GM18861 (cell line): ENCODE data around the gene C1QB.

Experiments used
- ATAC-seq: cut with Tn5 transposase; IDR thresholded peaks from one replicate; pipeline ENCODE4 v1.9.1; 2021; ENCODE audit not compliant: unreplicated experiment

The C1QB gene, protein sequence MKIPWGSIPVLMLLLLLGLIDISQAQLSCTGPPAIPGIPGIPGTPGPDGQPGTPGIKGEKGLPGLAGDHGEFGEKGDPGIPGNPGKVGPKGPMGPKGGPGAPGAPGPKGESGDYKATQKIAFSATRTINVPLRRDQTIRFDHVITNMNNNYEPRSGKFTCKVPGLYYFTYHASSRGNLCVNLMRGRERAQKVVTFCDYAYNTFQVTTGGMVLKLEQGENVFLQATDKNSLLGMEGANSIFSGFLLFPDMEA

DNA sequence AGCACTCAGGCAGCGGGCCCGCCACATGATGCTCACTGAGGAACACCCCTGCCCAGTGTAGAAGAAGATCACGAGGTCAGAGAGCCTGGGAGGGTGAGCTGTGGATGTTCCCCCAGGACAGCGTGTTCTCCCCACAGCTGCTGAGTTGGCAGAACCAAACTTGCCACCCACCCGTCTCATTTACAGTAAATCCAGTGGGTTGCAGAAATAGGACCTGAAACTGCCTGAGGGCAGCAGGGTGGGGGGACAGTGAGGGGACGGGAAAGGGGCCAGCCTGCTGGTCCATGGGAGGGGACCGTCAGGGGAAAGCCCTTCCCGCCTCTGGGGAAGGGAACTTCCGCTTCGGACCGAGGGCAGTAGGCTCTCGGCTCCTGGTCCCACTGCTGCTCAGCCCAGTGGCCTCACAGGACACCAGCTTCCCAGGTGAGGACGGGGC, at the start of gene C1QB:
Gene C1QB (plus strand): TSS at position 356 of the 436 bp plus-strand sequence. CDS start 6,227 bp downstream, outside the sequence.
- ATAC-seq: no peak

DNA sequence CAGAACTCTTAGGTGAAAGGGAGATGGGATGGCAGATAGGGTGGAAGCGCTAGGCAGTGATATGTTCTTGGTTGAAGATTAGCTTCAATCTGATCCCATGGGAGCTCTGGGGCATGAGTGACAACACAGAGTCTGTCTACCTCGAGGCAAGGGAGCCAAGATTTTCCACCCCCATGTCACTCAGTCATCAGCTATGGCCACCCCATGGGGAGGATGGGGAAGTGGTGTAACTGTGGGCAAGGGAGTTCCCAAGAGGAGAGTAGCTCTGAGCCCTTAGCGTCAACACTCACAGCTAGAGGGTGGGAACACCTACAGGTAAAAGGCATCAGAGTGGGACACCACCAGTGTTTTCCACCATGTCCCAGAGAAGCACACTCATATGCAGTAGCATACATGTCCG, 46.9 kb upstream of the C1QB start:
- no peak for ATAC-seq

DNA sequence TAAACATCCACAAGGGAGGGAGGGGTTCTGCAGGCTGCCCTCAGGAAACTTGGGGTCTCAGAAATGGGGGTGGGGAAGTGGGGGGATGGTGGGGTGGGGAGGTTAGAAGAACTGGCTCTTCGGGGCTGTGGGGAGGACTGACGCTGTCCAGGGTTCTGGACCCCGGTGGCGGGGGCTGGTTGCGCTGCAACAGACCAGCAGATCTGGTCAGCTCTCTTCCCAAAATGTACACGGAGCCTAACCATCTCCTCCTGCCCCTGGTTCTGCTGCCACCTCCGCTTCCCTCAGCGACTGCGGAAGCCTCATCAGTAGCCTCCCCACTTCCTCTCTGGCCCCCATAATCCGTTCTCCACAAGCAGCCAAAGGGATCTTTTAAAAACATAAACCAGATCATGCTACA, 45.9 kb upstream of the C1QB start:
- no peak for ATAC-seq

DNA sequence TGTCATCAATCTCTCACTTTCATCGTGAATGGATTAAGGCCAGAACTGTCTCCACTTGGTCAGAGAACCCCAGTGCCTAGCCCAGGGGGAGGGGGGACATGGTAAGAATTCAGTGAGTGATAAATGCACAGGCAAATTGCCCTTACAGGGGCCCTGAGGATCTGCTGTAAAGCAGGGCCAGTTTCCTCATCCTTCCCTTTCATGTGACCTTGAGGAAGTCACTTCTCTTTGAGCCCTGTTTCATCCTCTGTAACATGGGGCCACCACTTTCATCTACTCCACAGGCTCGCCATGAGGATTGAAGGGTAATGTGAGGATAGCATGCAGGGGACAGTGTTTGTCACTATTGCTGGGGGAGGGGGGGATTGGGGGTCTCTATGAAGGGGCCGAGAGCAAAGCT, 44.7 kb upstream of the C1QB start:
- ATAC-seq: no peak

DNA sequence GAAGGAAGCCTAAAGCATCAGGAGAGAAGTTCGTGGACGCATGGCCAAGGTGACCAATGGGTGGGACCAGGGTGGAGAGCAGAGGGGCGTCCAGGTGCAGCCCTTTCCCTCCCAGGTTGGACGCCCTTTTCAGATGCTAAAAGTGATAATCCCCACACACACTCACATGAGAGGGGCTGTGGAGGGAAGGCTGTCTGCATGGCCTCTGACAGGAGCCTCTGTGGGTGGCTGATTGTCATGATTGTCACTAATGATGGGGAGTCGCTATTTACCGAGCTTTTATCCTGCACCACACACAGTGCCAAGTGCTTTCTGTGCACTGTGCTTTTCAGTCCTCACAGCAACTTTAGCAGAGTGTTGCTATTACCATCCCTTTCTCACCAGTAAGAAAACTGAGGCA, 43.7 kb upstream of the C1QB start:
- no peak for ATAC-seq

DNA sequence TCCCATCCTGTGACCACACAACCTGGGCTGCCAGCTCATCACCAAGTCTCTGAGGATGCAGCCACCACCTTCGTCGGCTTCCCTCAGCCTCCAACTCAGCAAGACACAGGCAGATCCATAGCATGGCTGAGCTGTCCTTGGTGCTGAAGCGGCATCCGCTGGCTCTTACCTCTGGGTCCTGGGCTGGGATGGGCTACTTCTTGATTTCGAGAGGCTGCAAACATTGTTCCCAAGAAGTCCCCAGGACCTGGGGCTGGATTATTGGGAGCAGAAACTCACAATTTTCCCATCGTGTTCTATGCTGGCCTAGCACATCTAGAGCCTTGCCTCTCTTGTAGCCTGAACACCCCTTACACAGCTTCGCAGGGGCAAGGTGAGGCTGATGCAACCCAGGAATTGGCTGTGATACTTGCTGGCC, 41.5 kb upstream of the C1QB start:
- no peak for ATAC-seq

DNA sequence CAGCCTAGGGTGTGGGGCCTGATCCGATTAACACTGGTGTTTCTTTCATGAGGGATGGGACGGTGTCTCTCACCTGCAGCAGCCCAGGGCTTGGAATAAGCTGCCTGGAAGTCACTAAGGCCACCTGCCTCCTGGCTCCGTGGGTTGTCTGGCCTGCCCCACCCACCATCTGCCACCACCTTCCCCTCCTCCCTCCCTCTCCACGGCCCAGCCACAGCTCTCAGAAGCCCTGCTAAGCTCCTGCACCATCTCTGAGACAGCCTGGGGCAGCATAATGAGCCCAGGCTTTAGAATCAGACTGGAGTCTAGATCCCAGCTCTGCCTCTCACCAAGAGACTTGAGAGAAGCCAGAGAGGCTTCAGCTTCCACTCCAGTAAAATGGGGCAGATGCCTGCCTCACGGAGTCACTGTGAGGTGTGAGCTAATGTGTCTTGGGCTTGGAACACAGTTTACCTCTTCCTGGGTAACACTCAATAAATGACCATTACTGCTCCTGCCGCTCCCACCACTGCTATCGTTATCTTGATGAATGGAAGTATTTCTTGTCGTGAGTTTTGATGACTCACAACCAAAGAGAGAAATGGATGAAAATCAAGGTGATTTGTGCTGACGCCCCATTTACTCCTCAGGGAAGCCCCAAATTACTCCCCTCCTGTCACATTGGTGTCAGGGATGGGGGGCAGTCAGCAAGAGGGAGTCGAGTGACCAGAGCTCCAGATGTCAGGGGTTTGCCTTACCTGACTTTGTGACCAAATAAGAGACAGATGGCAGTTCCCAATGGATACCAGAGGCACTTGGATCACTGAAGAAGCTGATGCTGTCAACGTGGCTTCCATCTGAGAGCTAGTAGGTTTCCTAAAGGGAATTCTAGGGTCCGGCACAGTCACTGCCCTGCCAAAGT, 40.1 kb upstream of the C1QB start:
- ATAC-seq: no peak

DNA sequence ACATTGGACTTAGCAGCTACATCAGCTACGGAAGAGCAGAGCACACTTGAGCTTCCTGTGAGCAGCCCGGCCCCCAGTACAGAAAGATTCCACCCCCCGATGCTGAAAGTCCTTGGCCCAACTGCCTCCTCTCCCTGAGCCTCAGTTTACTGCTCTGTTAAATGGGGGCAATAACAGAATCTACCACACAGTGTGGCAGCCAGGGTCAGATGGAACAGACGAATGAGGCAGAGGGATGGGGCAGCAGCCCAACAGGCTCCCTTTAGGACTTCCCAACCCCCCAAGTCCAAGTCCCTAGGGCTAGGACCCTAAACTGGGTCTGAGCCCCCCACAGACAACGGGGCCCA, 39.5 kb upstream of the C1QB start:
- no peak for ATAC-seq

DNA sequence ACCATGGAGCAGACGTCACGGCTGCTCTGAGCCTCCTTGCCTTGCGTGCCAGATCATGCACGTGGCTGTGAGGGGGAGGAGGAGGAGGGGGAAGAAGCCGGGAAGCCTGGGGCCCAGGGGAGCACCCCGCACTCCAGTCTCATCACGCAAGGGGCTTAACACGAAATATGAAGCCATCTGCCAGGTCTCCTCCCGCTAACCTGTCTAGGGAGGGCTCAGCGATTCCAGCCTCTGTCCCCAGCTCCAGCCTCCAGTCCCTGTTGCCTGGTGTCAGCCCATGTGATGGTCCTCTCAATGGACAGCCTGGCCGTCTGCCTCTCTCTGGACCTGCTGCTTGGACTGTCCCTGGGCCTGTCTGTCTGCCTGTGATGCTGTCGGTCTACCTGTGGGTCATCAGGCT, 39.1 kb upstream of the C1QB start:
- ATAC-seq: no peak

DNA sequence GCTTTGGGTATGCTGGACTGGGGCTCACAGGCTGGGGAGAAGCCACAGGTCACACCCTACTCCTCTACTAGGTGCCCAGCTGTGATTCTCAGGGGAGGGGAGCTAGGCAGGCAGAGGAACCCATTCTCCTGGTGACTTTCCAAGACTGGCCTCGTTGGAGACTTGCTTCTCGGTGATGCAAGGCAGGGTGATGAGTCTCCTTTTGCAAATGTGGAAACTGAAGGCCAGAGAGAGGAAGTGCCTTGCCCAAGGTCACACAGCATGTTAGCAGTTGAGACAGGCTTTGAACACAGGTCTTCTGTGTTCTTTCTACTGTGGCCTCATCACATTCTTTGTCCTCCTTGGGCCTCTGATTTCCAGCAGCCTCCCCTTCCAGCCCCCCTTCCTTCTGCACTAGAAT, 37.1 kb upstream of the C1QB start:
- ATAC-seq: no peak

DNA sequence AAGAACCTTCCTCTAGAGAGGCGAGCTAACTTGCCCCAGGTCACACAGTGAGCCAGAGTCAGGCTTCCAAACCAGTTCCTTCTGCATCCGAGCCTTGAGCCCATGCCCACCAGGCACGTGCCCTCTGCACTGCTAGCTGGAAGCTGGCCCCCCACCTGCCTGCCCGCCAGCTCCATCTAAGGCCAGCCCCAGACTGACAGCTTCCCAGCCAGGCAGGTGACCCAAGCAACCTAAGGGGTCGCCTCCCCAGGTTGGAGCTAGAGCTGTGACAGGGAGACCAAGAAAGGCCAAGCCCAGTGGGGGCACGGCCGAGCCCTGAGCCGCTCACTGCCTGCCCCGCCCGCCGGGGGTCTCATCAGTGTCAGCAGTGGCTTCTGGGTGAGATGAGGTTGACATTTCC, 36.5 kb upstream of the C1QB start:
- no peak for ATAC-seq

DNA sequence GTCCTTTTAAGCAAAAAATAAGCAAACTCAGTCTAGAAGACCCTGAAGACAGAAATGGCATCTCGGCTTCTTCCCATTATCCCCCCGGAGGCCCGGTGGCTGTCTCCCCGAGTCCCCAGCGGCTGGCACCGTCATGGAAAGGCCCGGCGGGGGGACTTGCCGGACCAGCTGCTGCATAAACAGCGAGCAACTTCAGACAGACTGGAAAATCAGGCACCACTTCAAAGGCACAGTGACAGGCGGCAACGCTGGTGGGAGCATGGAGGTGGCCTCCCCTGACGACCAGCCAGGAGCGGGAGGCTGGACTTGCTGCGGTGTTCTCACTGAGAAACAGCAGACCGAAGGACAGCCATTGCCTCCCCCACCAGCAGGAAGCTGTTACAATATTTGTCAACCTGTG, 35.0 kb upstream of the C1QB start:
- no peak for ATAC-seq

DNA sequence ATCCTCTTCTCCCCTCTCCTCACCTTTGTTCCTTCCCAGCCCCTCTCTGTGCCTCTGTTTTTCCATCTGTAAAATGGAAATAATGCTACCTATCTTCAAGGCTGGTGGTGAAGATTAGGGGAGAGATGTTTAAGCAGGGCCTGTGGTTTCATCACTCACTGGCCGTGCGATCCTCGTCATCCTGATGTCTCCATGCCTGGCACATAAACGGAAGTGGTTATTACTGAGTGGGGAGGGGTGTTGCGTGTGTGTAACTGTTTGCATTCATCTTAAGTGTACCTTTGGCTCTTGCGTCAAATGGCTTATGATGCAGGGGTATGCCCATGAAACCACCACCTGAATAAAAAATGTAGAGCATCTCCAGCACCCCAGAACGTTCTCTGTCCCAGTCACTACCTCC, 33.8 kb upstream of the C1QB start:
- ATAC-seq: no peak

DNA sequence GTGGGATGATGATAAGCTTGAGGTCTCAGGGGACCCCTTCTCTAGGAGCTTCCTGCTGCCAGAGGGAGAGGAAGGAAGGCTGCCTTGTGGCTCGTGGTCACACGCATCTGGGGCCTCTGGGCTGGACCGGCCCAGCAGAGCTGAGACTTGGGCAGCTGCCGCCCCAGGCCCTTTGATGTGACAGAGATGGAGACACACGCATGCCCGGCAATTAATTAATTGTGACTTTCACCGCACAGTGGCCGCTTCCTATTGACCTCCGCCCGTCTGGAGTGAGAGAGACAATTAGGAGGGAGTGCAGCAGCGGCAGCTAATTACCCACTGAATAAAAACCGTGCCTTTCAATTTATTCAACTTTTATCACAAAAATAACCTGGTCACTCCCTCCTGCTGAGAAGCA, 33.2 kb upstream of the C1QB start:
- ATAC-seq: no peak

DNA sequence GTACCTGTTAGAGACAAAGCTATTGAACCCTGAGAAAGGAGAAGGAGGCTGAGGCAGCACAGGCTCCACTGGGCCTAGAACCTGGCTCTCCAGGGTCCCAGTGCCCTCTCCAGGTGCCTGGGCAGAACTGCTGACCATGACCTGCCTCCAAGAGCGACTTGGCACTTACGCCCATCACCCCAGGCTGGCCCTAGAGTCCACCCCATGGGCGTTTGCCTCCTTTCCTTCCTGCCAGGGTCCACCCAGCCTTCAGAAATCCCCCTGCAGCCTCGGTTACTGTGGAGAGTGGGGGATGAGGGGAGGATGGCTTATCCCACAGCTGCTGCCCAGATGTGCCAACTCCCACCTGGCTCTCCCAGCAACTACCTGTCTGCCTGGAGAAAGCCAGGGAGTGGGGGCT, 31.3 kb upstream of the C1QB start:
- ATAC-seq: no peak

DNA sequence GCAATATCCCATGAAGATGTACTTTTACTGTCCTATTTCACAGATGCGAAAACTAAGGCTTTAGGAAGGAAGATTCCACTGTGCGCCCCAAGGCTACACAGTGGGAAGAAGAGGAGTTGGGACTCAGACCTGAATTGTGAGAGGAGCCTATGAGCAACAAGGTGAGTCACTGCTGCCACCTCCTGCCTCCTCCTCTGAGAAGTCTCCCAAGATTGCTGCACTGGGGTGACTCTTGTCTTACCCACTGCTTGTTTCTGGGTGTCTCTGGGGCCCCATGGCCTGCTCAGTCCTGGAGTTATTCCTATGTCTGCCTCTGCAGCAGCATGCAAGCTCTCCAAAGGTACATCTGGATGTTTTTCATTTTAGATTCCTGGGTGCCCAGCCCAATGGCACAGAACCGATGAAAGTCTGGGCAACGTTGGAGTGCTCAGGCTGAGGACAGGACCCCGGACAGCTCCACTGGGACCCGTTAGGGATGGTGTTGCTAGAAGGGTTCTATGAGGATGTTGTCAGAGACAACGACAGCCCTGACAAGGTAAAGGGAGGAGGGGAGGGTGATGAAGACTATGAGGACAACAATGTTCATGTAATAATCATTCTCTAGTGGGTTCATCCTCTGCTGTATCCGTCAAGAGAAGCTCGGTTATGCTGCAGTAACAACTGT, 27.6 kb upstream of the C1QB start:
- no peak for ATAC-seq

DNA sequence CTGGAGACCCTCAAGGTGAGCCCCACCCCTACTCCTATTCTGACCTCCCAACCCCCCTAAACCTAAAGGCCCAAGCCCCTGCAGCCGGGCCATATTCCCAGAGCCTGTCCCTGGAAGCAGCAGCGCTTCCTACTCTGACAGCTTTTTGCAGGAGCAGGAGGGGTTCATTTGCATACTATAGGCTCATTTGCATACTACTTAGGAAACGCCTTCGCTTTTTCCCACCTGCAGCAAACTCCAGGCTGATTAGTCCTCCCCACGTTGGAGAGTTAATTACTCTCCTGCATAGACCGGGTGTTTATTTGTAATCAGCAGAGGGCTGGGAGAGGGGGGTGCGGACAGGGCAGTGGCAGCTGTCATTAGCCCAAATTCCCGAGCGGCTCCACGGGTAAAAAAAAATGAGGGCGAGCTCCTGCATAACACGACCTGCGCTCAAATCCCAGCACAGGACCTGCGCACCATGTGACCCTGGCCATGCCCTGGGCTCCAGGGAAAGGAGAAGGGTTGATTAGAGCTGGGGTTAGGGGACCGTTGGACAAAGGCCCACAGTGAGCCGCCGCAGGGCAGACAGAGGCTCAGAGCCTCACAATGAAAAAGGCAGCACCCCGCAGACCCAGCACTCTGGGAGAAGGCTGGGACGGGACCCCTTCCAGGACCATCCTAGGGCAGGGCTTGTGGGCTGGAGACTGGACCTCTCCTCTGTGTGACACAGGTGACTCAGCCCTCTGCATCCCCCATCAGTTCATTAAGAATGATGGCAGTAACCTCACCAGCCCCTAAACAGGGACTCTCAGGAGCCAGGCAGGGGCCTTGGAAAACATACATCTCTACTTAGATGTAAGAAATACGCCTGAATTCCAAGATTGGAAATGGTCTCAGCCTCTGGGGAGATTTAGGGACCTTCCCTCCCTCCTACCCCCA, 26.5 kb upstream of the C1QB start:
- ATAC-seq: no peak

DNA sequence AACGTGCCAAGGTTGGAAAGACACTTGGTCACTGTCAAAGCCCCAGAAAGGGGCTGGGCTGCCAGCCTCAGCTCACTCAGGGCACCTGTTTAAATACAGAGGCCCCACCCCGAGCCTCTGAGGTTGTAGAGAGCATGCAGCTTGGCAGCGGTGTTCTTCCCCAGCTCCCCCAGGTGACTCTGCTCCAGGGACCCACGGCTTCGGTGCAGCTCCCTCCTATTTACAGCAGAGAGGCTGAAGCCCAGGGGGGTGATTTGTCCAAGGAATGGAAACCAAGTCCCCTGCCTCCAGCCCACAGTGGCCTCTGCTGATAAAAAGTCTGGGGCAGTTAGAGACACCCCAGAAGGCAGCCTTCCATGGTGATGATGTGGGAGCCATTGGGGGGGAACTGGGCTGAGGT, 25.7 kb upstream of the C1QB start:
- ATAC-seq: no peak

DNA sequence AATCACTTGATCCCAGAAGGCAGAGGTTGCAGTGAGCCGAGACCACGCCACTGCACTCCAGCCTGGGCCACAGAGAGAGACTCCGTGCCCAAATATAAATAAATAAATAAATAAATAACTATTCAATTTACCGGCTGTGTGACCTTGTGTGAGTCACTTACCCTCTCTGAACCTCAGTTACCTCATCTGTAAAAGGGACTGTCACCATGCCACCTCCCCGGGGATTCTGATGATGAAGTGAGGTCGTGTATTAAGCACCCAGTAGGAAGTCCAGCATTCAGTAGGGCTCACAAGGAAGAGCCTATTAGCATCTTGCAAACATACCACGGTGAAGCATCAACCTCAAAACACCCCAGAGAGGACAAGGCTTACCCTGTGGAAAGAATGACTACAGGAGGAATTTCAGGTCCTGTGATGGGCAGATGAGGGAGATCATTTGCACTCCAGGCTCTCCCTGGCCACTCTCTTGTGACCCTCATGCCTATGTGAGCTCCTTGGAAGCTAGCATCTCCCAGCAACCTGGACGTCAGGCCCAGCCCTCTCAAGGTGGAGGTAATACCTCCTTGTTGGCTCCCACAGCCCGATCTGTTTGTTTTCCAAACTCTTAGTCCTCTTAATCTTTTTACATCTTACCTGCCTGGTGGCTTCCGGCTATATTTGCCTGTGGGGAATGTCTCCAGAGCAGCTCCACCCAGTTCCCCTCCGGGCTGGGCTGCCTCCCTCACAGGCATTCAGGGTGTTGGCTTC, 24.2 kb upstream of the C1QB start:
- no peak for ATAC-seq

DNA sequence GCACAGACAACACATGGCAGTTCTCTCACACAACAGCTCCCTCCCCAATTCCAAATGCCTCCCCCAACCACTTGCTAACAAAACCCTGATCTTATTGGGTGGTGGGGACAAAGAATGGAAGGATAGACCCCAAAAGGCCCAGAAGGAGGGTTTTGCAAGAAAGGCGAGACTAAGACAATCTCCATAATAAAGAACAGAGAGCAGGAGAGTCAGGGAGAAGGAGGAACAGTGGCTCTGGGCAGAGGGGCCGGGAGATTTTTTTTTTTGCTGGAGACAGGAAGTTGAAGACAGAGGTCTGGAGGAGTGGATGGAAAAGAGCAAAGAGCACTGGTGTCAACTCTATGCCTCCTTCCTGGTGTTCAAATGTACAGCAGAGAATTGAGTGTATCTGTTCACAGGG, 23.1 kb upstream of the C1QB start:
- ATAC-seq: no peak
